Mesendoderm (in vitro differentiated cells): ENCODE measurements around the gene SLC35F3.

Experiments
- DNase-seq: peaks from one replicate; pipeline ENCODE4 v3.0.0; 2013
- H2AK5ac ChIP-seq: 2 replicates; pipeline ENCODE4 v1.6.1; 2013; ENCODE audit warnings: low read length, inconsistent platforms
- H2BK120ac ChIP-seq: 2 replicates; pipeline ENCODE4 v1.6.1; 2013; ENCODE audit warnings: low read depth, mild to moderate bottlenecking, low read length, moderate library complexity, mixed read lengths
- H2BK15ac ChIP-seq: replicated peaks from 2 replicates; pipeline ENCODE4 v1.6.1; 2013; ENCODE audit warnings: low read depth, mild to moderate bottlenecking, moderate library complexity
- H2BK5ac ChIP-seq: 2 replicates; pipeline ENCODE4 v1.6.1; 2013; ENCODE audit warnings: low read length, inconsistent platforms
- H3K18ac ChIP-seq: 2 replicates; pipeline ENCODE4 v1.6.1; 2013; ENCODE audit warnings: mild to moderate bottlenecking, low read length, mixed read lengths
- H3K23ac ChIP-seq: one replicate; pipeline ENCODE4 v1.6.1; 2013; ENCODE audit warnings: low read length
- H3K27ac ChIP-seq: 2 replicates; pipeline ENCODE4 v1.5.1; 2013; ENCODE audit warnings: low read depth, mild to moderate bottlenecking, inconsistent platforms, low read length, moderate library complexity
- H3K27me3 ChIP-seq: 2 replicates; pipeline ENCODE4 v1.6.1; 2013; ENCODE audit warnings: low read length, control low read depth, mild to moderate bottlenecking, inconsistent platforms; ENCODE audit not compliant: insufficient read depth, poor library complexity
- H3K36me3 ChIP-seq: 2 replicates; pipeline ENCODE4 v1.6.1; 2013; ENCODE audit warnings: low read length, inconsistent platforms; ENCODE audit not compliant: control insufficient read depth, insufficient read depth
- H3K4ac ChIP-seq: one replicate; pipeline ENCODE4 v1.6.1; 2013; ENCODE audit warnings: low read depth, mild to moderate bottlenecking, low read length, moderate library complexity
- H3K4me1 ChIP-seq: 2 replicates; pipeline ENCODE4 v1.6.1; 2013; ENCODE audit warnings: low read depth, low read length, inconsistent platforms; ENCODE audit not compliant: control insufficient read depth
- H3K4me2 ChIP-seq: 2 replicates; pipeline ENCODE4 v1.6.1; 2013; ENCODE audit warnings: low read length
- H3K4me3 ChIP-seq: 2 replicates; pipeline ENCODE4 v1.5.1; 2013; ENCODE audit warnings: mild to moderate bottlenecking, low read length
- H3K56ac ChIP-seq: one replicate; pipeline ENCODE4 v1.6.1; 2013; ENCODE audit warnings: low read length
- H3K79me1 ChIP-seq: 2 replicates; pipeline ENCODE4 v1.6.1; 2013; ENCODE audit warnings: low read length, inconsistent platforms
- H3K79me2 ChIP-seq: 2 replicates; pipeline ENCODE4 v1.6.1; 2013; ENCODE audit warnings: mild to moderate bottlenecking, low read length; ENCODE audit not compliant: control insufficient read depth, insufficient read depth
- H3K9ac ChIP-seq: 2 replicates; pipeline ENCODE4 v1.6.1; 2013; ENCODE audit warnings: low read length, inconsistent platforms
- H4K5ac ChIP-seq: one replicate; pipeline ENCODE4 v1.6.1; 2013; ENCODE audit warnings: low read length
- H4K8ac ChIP-seq: one replicate; pipeline ENCODE4 v1.6.1; 2013; ENCODE audit warnings: low read depth, mild to moderate bottlenecking, control low read depth, low read length, moderate library complexity
- WGBS: extraction: QIAGEN DNeasy Blood & Tissue Kit; methylation state at CpG from one replicate; pipeline ENCODE4 v1.1.7; 2013; ENCODE audit warnings: low lambda C conversion rate, missing lambda C conversion rate; ENCODE audit not compliant: insufficient coverage; ENCODE audit errors: extremely low coverage; 5-methylcytosine and 5-hydroxymethylcytosine counted together

Gene SLC35F3

DNA sequence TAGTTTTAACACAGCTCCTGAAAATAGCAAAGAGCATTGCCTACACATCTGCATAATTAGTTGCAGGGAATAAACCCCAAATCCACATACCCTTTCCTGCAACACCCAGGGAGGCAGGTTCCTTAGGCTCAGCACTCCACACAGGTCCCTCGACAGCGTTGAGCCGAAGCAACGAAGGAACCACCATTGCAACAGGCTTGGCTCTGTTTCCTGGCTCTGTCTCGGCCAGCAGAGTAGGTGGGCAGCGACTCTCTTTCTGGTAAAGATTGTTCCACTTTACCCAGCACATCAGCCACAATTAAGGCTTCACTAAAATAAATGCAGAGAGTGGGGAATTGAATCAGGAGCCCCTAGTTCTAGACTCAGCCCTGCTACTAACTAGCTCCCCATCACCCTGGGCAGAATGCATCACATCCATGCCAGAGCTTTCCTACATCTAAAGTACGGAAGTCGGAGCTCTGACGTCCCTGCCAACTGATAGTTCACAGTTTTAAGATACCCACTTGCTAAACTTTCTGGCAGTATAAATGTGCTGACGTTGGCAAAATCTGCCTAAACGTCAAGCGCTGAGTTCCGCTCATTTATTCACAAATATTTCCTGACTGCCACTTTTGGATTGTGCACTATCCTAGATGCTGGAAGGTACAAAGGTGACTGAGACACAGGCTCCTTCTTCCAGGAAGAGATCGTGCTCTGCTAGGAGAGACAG lies 389.8 kb downstream of the SLC35F3 start:
- Histone ChIP-seq H3K4ac (no peak overlapping the region), H3K23ac (no peak overlapping the region), H3K56ac (no peak overlapping the region), H2BK120ac (no peak overlapping the region), H3K27me3 (no peaks in the 10 kb centered on the region), H3K4me3 (no peak overlapping the region), H3K27ac (no peak overlapping the region), H2BK15ac (no peak overlapping the region), H3K79me2 (no peaks in the 10 kb centered on the region), H4K8ac (no peak overlapping the region), H4K5ac (no peak overlapping the region), H3K18ac (no peak overlapping the region), H3K79me1 (no peaks in the 10 kb centered on the region), H3K9ac (no peak overlapping the region), H3K36me3 (no peaks in the 10 kb centered on the region), H3K4me2 (no peak overlapping the region), H2AK5ac (no peak overlapping the region), H3K4me1 (no peaks in the 10 kb centered on the region), H2BK5ac (no peak overlapping the region)
- DNase-seq: no peak
- WGBS: no CpG with 5 or more reads among the region's 14 CpGs

DNA sequence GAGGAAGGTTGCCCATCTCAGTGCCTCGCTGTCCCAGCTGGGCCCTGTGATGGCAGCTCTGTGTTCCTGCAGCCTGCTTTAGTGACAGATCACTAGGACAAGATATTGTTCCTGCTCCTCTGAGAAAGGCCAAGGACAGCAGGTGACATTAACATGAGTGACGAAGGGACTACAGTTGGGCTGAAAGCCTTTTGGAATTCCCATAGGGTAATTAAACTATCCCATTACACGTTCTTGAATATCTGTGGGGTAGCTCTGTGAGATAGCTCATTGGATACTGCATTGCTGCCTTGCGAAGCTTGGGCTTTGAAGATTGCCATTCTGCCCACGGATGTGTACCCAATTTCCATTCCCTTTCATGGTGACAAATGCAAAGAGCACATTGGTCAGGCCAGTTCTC lies 390.6 kb downstream of the SLC35F3 start:
- Histone ChIP-seq H3K56ac (no peak overlapping the region), H3K27me3 (no peaks in the 10 kb centered on the region), H3K23ac (no peak overlapping the region), H2AK5ac (no peak overlapping the region), H3K4me1 (no peaks in the 10 kb centered on the region), H4K8ac (no peak overlapping the region), H2BK5ac (no peak overlapping the region), H3K79me1 (no peaks in the 10 kb centered on the region), H3K18ac (no peak overlapping the region), H3K36me3 (no peaks in the 10 kb centered on the region), H3K79me2 (no peaks in the 10 kb centered on the region), H2BK15ac (no peak overlapping the region), H3K27ac (no peak overlapping the region), H3K9ac (no peak overlapping the region), H3K4me3 (no peak overlapping the region), H4K5ac (no peak overlapping the region), H3K4ac (no peak overlapping the region), H2BK120ac (no peak overlapping the region), H3K4me2 (no peak overlapping the region)
- DNase-seq: no peak
- WGBS: no CpG with 5 or more reads among the region's 5 CpGs

DNA sequence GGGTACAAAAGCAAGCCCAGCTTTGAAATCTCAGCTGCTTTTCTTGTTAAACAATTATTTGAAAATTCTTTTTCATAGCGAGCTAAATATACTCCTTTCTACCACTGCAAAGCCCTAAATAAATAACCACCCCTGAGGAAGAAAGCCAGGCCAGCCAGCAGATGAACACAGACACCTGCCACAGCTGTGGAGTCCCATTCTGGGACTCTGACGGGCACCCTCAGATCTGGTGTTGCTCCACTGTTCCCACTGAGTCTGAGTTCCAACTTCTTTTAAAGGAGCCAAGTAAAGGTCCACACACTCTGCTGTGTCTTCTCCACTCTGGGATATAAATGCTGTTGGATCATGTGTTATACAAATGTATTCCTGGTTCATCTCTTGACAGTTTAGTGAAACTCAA lies 391.1 kb downstream of the SLC35F3 start:
- Histone ChIP-seq H2BK15ac (no peak overlapping the region), H3K27ac (no peak overlapping the region), H3K36me3 (no peaks in the 10 kb centered on the region), H2BK5ac (no peak overlapping the region), H4K8ac (no peak overlapping the region), H3K23ac (no peak overlapping the region), H3K79me2 (no peaks in the 10 kb centered on the region), H3K56ac (no peak overlapping the region), H2AK5ac (no peak overlapping the region), H3K4me2 (no peak overlapping the region), H3K4me3 (no peak overlapping the region), H4K5ac (no peak overlapping the region), H2BK120ac (no peak overlapping the region), H3K79me1 (no peaks in the 10 kb centered on the region), H3K4me1 (no peaks in the 10 kb centered on the region), H3K9ac (no peak overlapping the region), H3K18ac (no peak overlapping the region), H3K4ac (no peak overlapping the region), H3K27me3 (no peaks in the 10 kb centered on the region)
- WGBS: no CpG with 5 or more reads among the region's 2 CpGs
- no peak for DNase-seq

DNA sequence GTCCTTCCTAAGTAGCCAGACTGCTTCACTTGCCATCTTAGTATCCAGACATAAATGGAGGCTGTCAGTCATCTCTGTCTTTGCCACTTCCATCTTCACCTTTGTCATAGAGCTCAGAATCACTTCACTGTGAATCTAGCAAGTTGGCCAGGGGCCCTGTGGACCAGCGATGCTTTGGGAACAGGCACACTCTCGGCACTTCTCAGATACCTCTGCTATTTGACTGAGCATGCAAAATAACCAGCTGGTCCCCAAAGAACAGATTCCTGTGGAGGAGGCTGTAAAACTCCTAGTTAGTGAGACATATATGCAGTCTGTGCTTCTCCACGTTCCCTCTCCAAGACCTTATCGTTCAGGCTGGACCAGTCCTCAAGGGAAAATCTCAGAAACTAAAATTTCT lies 392.0 kb downstream of the SLC35F3 start:
- H2BK120ac ChIP-seq: no peak overlapping the region
- no peak overlapping the region for H4K5ac ChIP-seq
- H3K4me1 ChIP-seq: no peaks in the 10 kb centered on the region
- no peak overlapping the region for H3K4ac ChIP-seq
- no peak for DNase-seq
- H2BK15ac ChIP-seq: no peak overlapping the region
- no peak overlapping the region for H3K23ac ChIP-seq
- no peaks in the 10 kb centered on the region for H3K27me3 ChIP-seq
- no peak overlapping the region for H2BK5ac ChIP-seq
- no CpG with 5 or more reads among the region's 4 CpGs for WGBS
- H3K36me3 ChIP-seq: no peaks in the 10 kb centered on the region
- no peak overlapping the region for H4K8ac ChIP-seq
- no peak overlapping the region for H3K56ac ChIP-seq
- H3K9ac ChIP-seq: no peak overlapping the region
- no peak overlapping the region for H3K18ac ChIP-seq
- no peak overlapping the region for H3K27ac ChIP-seq
- H3K79me1 ChIP-seq: no peaks in the 10 kb centered on the region
- H3K4me3 ChIP-seq: no peak overlapping the region
- H3K4me2 ChIP-seq: no peak overlapping the region
- H3K79me2 ChIP-seq: no peaks in the 10 kb centered on the region
- no peak overlapping the region for H2AK5ac ChIP-seq

DNA sequence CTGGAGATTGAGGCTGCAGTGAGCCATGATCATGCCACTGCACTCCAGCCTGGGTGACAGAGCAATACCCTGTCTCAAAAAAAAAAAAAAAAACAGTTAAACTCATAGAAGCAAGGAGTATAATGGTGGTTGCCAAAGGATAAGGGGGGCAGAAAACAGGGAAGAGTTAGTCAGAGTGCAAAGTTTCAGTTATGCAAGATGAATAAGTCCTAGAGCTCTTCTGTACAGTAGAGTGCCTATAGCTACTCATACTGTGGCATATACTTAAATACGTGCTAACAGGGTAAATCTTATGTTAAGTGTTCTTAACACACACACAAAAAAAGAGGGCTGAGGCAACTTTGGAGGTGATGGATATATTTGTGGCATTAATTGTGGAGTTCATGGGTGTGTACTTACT lies 393.2 kb downstream of the SLC35F3 start:
- Histone ChIP-seq H4K5ac (no peak overlapping the region), H3K4me2 (no peak overlapping the region), H3K36me3 (no peaks in the 10 kb centered on the region), H2BK120ac (no peak overlapping the region), H2BK15ac (no peak overlapping the region), H4K8ac (no peak overlapping the region), H3K18ac (no peak overlapping the region), H3K27ac (no peak overlapping the region), H3K4me1 (no peaks in the 10 kb centered on the region), H3K4ac (no peak overlapping the region), H3K9ac (no peak overlapping the region), H2BK5ac (no peak overlapping the region), H3K4me3 (no peak overlapping the region), H3K79me2 (no peaks in the 10 kb centered on the region), H2AK5ac (no peak overlapping the region), H3K27me3 (no peaks in the 10 kb centered on the region), H3K23ac (no peak overlapping the region), H3K79me1 (no peaks in the 10 kb centered on the region), H3K56ac (no peak overlapping the region)
- WGBS: no CpG with 5 or more reads among the region's 1 CpG
- DNase-seq: no peak

DNA sequence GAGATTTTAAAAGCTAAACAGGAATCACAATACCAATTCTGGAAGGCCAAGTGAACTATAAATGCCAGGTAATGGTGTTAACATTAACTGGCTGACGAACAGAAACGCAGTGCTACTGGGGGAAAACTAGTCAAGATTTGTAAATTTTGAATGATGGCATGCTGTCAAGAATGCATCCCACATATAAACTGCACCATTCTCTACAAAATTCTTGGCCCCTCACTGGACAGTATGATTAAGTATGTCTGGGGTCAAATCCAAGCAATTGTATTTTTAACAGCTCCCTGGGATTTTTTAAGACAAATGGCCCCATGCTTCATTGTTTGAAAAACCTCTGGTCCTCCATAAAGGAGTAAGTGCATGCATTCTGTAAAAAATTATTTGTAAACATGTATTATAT lies 395.6 kb downstream of the SLC35F3 start:
- Histone ChIP-seq H3K18ac (no peak overlapping the region), H4K5ac (no peak overlapping the region), H3K4ac (no peak overlapping the region), H3K79me1 (no peaks in the 10 kb centered on the region), H3K9ac (no peak overlapping the region), H2AK5ac (no peak overlapping the region), H3K4me2 (no peak overlapping the region), H3K27me3 (no peaks in the 10 kb centered on the region), H3K23ac (no peak overlapping the region), H2BK5ac (no peak overlapping the region), H3K27ac (no peak overlapping the region), H3K4me3 (no peak overlapping the region), H3K36me3 (no peaks in the 10 kb centered on the region), H2BK15ac (no peak overlapping the region), H3K56ac (no peak overlapping the region), H3K79me2 (no peaks in the 10 kb centered on the region), H4K8ac (no peak overlapping the region), H2BK120ac (no peak overlapping the region), H3K4me1 (no peaks in the 10 kb centered on the region)
- DNase-seq: no peak
- no CpG with 5 or more reads among the region's 2 CpGs for WGBS
